Adipocyte (in vitro differentiated cells): ENCODE data around the gene NUDT14.

Source experiments
- DNase-seq: peaks from one replicate; pipeline ENCODE4 v3.0.0-alpha.2; 2015; ENCODE audit warnings: low read depth
- H3K27me3 ChIP-seq: replicated peaks from 2 replicates; pipeline ENCODE4 v1.7.0; 2013; ENCODE audit warnings: mild to moderate bottlenecking, low read length, moderate library complexity; ENCODE audit not compliant: control insufficient read depth, insufficient read depth
- H3K36me3 ChIP-seq: 2 replicates; pipeline ENCODE4 v1.7.0; 2013; ENCODE audit warnings: low read length, mild to moderate bottlenecking, moderate library complexity; ENCODE audit not compliant: control insufficient read depth, insufficient read depth, severe bottlenecking
- H3K4me1 ChIP-seq: 2 replicates; pipeline ENCODE4 v1.7.0; 2013; ENCODE audit warnings: mild to moderate bottlenecking, low read length, moderate library complexity; ENCODE audit not compliant: control insufficient read depth, insufficient read depth
- H3K4me3 ChIP-seq: 2 replicates; pipeline ENCODE4 v1.7.0; 2013; ENCODE audit warnings: mild to moderate bottlenecking, low read length, moderate library complexity
- H3K9ac ChIP-seq: 2 replicates; pipeline ENCODE4 v1.7.0; 2013; ENCODE audit warnings: mild to moderate bottlenecking, low read length, moderate library complexity
- H3K9me3 ChIP-seq: 2 replicates; pipeline ENCODE4 v1.7.0; 2013; ENCODE audit warnings: mild to moderate bottlenecking, low read length, moderate library complexity; ENCODE audit not compliant: control insufficient read depth

The NUDT14 gene

DNA sequence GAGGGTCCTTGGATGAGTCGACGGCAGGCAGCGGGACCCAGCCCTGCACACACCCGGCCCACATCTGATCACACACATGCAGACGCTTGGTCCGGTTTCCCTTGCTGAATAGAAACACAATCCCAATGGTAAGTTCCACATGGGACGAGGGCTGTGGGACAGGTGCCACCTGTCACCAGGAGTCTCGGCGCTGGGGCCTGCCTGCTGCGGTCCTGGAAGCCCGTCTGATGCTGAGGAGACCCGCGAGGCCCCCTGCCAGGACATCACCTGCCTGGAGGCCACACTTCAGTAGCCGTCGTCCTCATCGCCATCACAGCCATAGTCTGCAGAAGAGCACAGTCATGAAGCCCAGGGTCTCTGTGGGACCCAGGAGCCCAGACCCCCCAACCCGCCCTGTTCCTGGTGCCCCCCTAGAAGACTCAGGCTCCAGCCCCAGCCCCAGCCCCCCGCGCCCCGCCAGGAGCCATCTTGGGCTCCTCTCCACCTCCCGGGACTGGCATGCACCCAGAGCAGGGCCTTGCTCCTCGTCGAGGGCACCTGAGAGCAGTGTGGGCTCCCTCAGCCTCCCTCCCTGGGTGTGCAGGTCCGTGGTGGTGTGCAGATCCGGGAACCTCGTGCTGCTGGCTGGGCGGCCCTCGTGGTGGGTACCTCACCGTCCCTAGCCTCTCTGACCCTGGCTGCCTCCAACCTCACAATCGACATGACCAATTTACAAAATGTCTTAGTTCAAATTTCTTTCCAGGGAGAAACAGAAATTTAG lies 29.3 kb upstream of the NUDT14 start:
- DNase-seq = no peak
- Histone ChIP-seq H3K36me3 (peaks cover 11% of the 10 kb centered on the region), H3K9me3 (no peaks in the 10 kb centered on the region), H3K4me3 (no peak overlapping the region), H3K9ac (no peak overlapping the region), H3K27me3 (no peaks in the 10 kb centered on the region), H3K4me1 (peaks cover 15% of the 10 kb centered on the region)

DNA sequence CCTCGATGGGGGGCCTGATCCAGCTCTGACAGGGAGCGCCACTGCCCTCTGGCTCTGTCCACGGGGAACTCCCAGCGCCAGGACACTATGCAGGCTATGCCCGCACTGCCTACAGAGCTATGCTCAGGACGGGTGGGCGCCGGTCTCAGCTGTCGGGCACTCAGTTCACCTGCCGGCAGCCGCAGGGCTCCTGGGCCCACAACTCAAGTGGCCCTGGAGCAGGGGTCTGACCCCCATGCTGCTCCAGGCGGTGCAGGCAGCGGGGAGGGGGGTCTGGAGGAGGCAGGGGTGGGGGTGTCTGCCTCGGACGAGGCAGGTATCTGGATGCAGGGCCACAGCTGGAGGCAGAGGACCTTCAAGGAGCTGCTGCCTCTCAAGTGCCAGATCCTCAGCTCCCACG lies 28.5 kb upstream of the NUDT14 start:
- H3K4me1 ChIP-seq = peaks cover 23% of the 10 kb centered on the region
- no peaks in the 10 kb centered on the region for H3K27me3 ChIP-seq
- no peak overlapping the region for H3K4me3 ChIP-seq
- H3K9me3 ChIP-seq = no peaks in the 10 kb centered on the region
- no peak overlapping the region for H3K9ac ChIP-seq
- H3K36me3 ChIP-seq = peaks cover 11% of the 10 kb centered on the region
- DNase-seq = no peak

DNA sequence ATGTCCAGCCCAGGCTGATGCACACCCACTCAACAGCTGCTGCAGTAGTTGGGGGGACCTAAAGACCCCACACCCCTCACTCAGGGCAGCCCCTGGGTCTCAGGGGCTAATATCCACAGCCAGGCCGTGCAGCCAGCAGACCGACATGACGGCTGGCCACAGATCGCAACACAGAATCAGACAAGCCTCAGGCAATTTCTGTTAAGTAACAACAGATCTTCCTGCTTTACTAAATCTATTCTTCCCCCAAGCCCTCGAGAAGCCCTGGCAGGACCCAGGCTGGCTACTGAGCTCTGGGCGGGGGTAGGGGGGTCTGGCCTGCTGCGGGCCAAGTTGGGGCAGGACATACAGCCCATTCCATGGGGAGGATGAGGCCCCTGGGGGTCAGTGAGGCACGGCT lies 28.0 kb upstream of the NUDT14 start:
- peaks cover 28% of the 10 kb centered on the region for H3K4me1 ChIP-seq
- H3K27me3 ChIP-seq = no peaks in the 10 kb centered on the region
- no peaks in the 10 kb centered on the region for H3K9me3 ChIP-seq
- H3K36me3 ChIP-seq = peaks cover 11% of the 10 kb centered on the region
- no peak overlapping the region for H3K4me3 ChIP-seq
- no peak for DNase-seq
- no peak overlapping the region for H3K9ac ChIP-seq

DNA sequence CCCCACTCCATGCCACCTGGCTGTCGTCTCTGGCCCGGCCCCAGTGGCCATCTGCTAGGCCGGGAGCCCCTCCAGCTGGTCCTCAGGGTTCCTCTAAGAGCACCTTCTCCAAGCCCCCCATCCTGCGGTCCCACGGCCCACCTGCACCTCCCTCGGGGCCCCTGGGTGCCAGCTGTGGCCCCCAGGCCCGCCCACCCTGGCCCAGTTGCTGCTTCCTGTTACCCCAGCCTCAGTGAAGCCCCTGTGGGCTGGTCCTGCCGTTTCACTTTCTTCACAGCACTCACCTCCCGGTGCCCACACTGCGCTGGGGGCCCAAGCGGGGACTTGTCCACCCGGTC lies 27.6 kb upstream of the NUDT14 start:
- no peak for DNase-seq
- Histone ChIP-seq H3K36me3 (peaks cover 11% of the 10 kb centered on the region), H3K27me3 (no peaks in the 10 kb centered on the region), H3K9me3 (no peaks in the 10 kb centered on the region), H3K4me1 (peaks cover 30% of the 10 kb centered on the region), H3K4me3 (no peak overlapping the region), H3K9ac (no peak overlapping the region)

DNA sequence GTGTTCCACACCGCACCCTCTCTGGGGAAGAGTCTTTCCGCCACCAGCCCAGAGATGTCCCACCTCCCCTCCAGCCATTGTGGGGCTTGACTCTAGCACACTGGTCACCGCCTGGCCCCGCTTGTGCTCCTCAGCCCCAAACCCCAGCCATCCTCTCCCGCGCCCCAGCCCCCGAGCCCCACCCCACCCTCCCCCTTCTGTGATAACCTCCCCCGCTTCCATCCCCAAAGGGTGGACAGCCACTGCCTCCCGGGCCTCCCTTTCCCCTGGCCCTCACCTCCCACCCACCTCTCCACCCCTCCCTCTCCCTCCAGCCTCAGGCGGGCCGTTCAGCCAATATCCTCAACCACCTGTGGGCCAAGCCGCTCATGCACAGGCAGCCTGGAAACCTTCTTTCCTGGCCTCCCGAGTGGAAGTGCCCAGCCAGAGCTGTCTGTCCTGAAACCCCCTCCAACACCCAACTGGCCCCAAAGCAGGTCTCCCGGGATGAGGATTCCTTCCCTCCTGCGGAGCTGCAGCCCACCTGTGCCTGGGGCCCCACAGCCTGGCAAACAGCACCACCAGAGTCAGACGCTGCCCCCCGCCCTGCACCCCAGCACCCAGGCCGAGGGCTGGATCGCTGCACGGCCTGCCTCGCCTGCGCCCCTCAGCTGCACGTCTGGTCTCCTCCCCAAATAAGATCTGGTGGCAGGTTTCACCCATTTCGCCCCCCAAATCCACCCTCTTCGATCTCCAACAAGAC lies 27.1 kb upstream of the NUDT14 start:
- DNase-seq = no peak
- Histone ChIP-seq H3K9me3 (no peaks in the 10 kb centered on the region), H3K9ac (no peak overlapping the region), H3K4me3 (no peak overlapping the region), H3K4me1 (peaks cover 30% of the 10 kb centered on the region), H3K27me3 (no peaks in the 10 kb centered on the region), H3K36me3 (peaks cover 11% of the 10 kb centered on the region)

DNA sequence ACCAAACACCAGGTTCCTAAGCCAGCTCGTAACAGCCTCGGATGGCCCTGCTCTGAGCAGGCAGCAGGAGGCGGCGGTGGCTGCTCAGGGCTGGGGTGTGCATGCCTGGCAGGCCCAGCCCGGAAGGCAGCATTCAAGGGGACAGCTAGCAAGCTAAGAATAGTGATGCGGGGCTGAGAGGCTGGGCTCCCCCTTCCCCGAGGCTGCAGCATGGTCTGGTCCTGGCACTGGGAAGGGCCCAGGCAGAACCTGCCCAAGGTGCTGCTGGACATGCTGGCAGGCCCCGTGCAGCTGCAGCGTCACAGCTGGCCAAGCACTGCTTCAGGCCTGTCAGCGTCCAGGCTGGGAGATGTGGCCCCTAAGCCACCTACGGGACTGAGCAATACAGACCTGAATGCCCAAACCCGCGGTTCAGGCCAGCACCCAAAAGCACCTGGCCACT lies 26.4 kb upstream of the NUDT14 start:
- no peaks in the 10 kb centered on the region for H3K27me3 ChIP-seq
- DNase-seq = no peak
- peaks cover 11% of the 10 kb centered on the region for H3K36me3 ChIP-seq
- H3K9me3 ChIP-seq = no peaks in the 10 kb centered on the region
- H3K4me3 ChIP-seq = no peak overlapping the region
- peaks cover 30% of the 10 kb centered on the region for H3K4me1 ChIP-seq
- H3K9ac ChIP-seq = no peak overlapping the region

DNA sequence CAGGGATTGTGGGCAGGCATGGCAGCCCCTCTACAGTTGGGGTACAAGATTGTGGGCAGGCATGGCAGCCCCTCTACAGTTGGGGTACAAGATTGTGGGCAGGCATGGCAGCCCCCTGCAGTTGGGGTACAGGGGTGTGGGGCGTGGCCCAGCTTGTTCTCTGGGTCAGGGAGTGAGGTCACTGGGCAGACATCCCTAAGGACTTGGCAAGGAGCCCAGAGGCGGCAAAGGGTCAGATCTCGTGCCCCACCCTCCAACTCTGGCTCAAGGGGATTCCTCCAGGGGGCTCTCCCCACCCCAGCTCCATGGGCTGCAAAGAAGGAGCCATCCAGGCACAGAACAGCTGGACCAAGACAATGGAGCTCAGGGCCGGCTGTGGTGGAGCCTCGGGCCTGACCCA lies 25.8 kb upstream of the NUDT14 start:
- no peak for DNase-seq

DNA sequence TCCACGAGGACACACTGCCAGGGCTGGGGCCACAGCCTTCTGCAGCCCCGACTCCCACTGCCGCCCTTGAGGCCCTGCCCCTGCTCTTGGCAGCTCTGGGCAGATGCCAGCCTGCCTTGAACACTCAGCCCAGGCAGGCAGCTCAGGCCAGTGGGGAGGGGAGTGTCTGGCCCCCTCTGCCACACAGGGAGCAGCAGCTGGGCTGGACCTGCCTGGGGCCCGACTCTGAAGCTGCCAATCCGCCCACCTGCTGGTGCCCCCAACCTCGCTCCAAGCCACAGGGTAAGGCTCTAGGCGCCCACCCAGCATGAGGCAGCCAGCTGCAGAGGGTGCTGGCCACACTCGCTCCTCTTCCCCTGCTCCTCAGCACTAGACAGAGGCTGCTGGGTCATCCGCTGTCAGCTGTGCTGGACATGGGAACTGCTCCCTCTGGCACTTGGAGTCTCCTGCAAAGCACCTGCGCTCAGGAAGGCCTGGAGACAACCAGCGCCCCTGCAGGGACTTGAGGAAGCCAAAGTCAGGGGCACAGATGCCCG lies 24.6 kb upstream of the NUDT14 start:
- H3K4me1 ChIP-seq = peaks cover 30% of the 10 kb centered on the region
- H3K36me3 ChIP-seq = peaks cover 11% of the 10 kb centered on the region
- no peaks in the 10 kb centered on the region for H3K27me3 ChIP-seq

More for the DNA sequence above, 25.8 kb upstream of the NUDT14 start:
- Histone ChIP-seq H3K9me3 (no peaks in the 10 kb centered on the region), H3K9ac (no peak overlapping the region), H3K27me3 (no peaks in the 10 kb centered on the region), H3K4me3 (no peak overlapping the region), H3K4me1 (peaks cover 30% of the 10 kb centered on the region), H3K36me3 (peaks cover 11% of the 10 kb centered on the region)

DNA sequence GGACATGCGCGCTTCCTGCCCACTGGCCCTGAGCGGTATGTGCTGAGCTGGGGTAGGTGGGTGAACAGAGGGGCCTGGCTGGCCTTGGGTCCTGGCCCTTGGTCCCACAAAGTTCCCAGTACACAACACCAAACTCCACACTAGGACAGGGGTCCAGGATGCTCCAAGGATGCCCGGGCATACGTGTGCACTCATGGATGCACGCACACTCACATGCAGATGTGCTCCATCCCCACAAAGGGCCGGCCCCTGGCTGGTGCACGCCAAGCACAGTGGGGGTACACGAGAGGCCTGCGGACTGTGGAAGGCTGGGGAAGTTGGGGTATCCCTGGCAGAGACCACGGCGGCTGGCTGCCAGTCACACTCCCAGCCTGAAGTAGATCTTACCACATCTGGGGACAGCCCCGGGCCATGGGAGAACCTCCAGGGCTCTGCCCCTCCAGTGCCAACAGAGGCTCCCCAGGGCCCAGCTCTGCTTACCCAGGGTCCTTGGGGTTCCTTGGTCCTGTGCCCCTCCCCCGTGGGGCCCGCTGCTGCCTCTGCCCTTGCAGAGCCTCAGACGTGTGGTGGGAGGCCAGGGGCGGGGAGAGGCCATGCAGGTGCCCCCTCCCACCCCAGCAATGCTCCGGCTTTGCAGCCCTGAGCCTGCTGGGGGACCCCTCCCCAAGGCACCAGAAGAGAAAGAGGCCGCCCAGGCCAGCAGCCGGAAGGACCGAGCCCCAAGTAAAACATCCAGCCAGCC lies 24.0 kb upstream of the NUDT14 start:
- peaks cover 6% of the 10 kb centered on the region for H3K27me3 ChIP-seq
- no peak for DNase-seq
- H3K9me3 ChIP-seq = no peaks in the 10 kb centered on the region
- no peak overlapping the region for H3K4me3 ChIP-seq
- peaks cover 30% of the 10 kb centered on the region for H3K4me1 ChIP-seq
- peak overlapping the region; percentile 42 for H3K9ac ChIP-seq
- peaks cover 10% of the 10 kb centered on the region for H3K36me3 ChIP-seq

More for the DNA sequence above, 24.6 kb upstream of the NUDT14 start:
- DNase-seq = no peak
- H3K4me3 ChIP-seq = no peak overlapping the region
- H3K9ac ChIP-seq = peak overlapping the region; percentile 42
- H3K9me3 ChIP-seq = no peaks in the 10 kb centered on the region

DNA sequence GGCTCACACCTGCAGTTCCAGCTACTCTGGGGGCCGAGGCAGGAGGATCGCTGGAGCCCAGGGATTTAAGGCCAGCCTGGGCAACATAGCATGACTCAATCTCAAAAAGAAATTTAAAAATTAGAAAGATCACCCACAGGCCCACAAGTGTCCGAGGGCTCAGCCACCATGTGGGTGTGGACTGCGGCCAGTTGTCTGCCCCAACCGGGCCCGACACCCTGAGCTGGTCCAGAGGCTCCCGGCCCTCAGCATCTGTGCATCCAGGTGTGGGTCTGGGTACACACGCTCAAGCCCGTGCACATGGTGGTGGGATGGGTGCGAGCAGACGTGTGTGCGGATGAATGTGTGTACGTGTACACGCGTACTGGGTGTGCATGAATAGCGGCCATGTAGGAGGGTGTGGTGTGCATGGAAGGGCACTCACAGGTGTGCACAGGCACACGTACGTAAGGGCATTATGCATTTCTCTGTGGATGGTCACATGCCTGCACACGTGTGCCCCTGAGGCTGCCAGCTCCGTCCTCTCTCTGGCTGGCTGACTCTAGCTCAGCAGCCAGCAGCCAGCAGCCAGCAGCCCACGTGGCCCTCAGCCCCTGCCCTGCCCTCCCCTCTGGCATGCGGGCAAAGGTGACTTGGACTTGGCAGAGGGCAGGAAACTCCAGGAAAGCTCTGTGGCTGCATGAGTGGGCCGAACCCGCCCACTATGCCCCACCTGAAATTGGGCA lies 23.3 kb upstream of the NUDT14 start:
- peak overlapping the region; percentile 42 for H3K9ac ChIP-seq
- no peak overlapping the region for H3K4me3 ChIP-seq
- H3K9me3 ChIP-seq = no peaks in the 10 kb centered on the region
- DNase-seq = no peak
- peaks cover 4% of the 10 kb centered on the region for H3K36me3 ChIP-seq
- peaks cover 13% of the 10 kb centered on the region for H3K27me3 ChIP-seq
- H3K4me1 ChIP-seq = peaks cover 30% of the 10 kb centered on the region
